DOHH2 (cell line): ENCODE data around the gene EBLN1.

ENCODE experiments used
- H3F3A ChIP-seq: fragments of 200-600 bp; sonication (generic), shearing (Covaris generic); 2 replicates; pipeline ENCODE4 v1.6.0; 2016; ENCODE audit warnings: antibody characterized with exemption, mild to moderate bottlenecking; ENCODE audit not compliant: control insufficient read depth, insufficient read depth
- H3K27ac ChIP-seq: fragments of 200-600 bp; sonication (generic); 2 replicates; pipeline ENCODE4 v1.5.1; 2014; ENCODE audit warnings: low read depth, mild to moderate bottlenecking, low read length, moderate library complexity
- H3K27me3 ChIP-seq: fragments of 200-600 bp; sonication (generic); 2 replicates; pipeline ENCODE4 v1.6.1; 2014; ENCODE audit warnings: mild to moderate bottlenecking, low read length, mixed read lengths; ENCODE audit not compliant: control insufficient read depth
- H3K36me3 ChIP-seq: fragments of 200-600 bp; sonication (generic); 2 replicates; pipeline ENCODE4 v1.6.1; 2014; ENCODE audit warnings: mild to moderate bottlenecking, low read length, moderate library complexity, mixed read lengths; ENCODE audit not compliant: control insufficient read depth
- H3K4me1 ChIP-seq: fragments of 200-600 bp; sonication (generic); 2 replicates; pipeline ENCODE4 v1.6.1; 2014; ENCODE audit warnings: mild to moderate bottlenecking, low read length, mixed read lengths; ENCODE audit not compliant: control insufficient read depth
- H3K4me2 ChIP-seq: fragments of 200-600 bp; sonication (generic); 2 replicates; pipeline ENCODE4 v1.6.0; 2014; ENCODE audit warnings: mild to moderate bottlenecking, low read length, moderate library complexity
- H3K4me3 ChIP-seq: fragments of 200-600 bp; sonication (generic); 2 replicates; pipeline ENCODE4 v1.5.1; 2014; ENCODE audit warnings: mild to moderate bottlenecking, low read length, mixed read lengths
- H3K79me2 ChIP-seq: fragments of 200-600 bp; sonication (generic); 2 replicates; pipeline ENCODE4 v1.6.1; 2014; ENCODE audit warnings: mild to moderate bottlenecking, low read length, mixed read lengths; ENCODE audit not compliant: control insufficient read depth
- H3K9me2 ChIP-seq: fragments of 200-600 bp; sonication (generic); replicated peaks from 2 replicates; pipeline ENCODE4 v1.6.1; 2014; ENCODE audit warnings: mild to moderate bottlenecking, low read length, mixed read lengths; ENCODE audit not compliant: control insufficient read depth
- H3K9me3 ChIP-seq: fragments of 200-600 bp; sonication (generic); 2 replicates; pipeline ENCODE4 v1.6.1; 2014; ENCODE audit warnings: antibody characterized with exemption, low read length, mixed read lengths; ENCODE audit not compliant: control insufficient read depth, insufficient read depth
- H4K20me1 ChIP-seq: fragments of 200-600 bp; sonication (generic); 2 replicates; pipeline ENCODE4 v1.6.0; 2014; ENCODE audit warnings: low read depth, mild to moderate bottlenecking, antibody characterized with exemption, low read length, moderate library complexity; ENCODE audit not compliant: control insufficient read depth, insufficient read depth
- CTCF ChIP-seq: fragments of 200-600 bp; sonication (generic); IDR thresholded peaks from one replicate; pipeline ENCODE4 v1.5.1; 2014; ENCODE audit warnings: antibody characterized with exemption, mild to moderate bottlenecking, low read depth, low read length; ENCODE audit not compliant: poor library complexity, severe bottlenecking
- EZH2phosphoT487 ChIP-seq: fragments of 200-600 bp; sonication (generic); IDR thresholded peaks from 2 replicates; pipeline ENCODE4 v1.6.1; 2017; ENCODE audit warnings: borderline replicate concordance, mild to moderate bottlenecking, antibody characterized with exemption, low read length, moderate library complexity, mixed read lengths

Gene EBLN1

GRCh38 chr10:22231260-22231659, 13.4 kb upstream of the EBLN1 start:
- H3K27me3 ChIP-seq: peaks cover 18% of the 10 kb centered on the region
- H3K36me3 ChIP-seq: no peaks in the 10 kb centered on the region

GRCh38 chr10:22230158-22230833, 12.5 kb upstream of the EBLN1 start:
- Histone ChIP-seq H3K79me2 (no peaks in the 10 kb centered on the region), H3K27ac (no peak overlapping the region), H3K4me3 (peak overlapping the region; percentile 72), H3K27me3 (peaks cover 18% of the 10 kb centered on the region), H3K9me3 (no peaks in the 10 kb centered on the region), H3F3A (peaks cover 3% of the 10 kb centered on the region; the same call in 1 of the 2 replicates), H3K4me2 (peak overlapping the region; percentile 63), H3K36me3 (no peaks in the 10 kb centered on the region), H3K4me1 (peaks cover 14% of the 10 kb centered on the region), H3K9me2 (no peaks in the 10 kb centered on the region), H4K20me1 (no peaks in the 10 kb centered on the region)
- TF ChIP-seq EZH2phosphoT487: no peak
- TF ChIP-seq CTCF: no peak

More at GRCh38 chr10:22231260-22231659, 13.4 kb upstream of the EBLN1 start:
- H3K4me3 ChIP-seq: peak overlapping the region; percentile 72
- H3K9me2 ChIP-seq: no peaks in the 10 kb centered on the region
- H3K9me3 ChIP-seq: no peaks in the 10 kb centered on the region
- TF ChIP-seq EZH2phosphoT487 (no peak), CTCF (no peak)
- peak overlapping the region; percentile 63 for H3K4me2 ChIP-seq
- H4K20me1 ChIP-seq: no peaks in the 10 kb centered on the region
- H3K79me2 ChIP-seq: no peaks in the 10 kb centered on the region
- H3K27ac ChIP-seq: no peak overlapping the region
- H3F3A ChIP-seq: peaks cover 3% of the 10 kb centered on the region; the same call in 1 of the 2 replicates
- H3K4me1 ChIP-seq: peaks cover 14% of the 10 kb centered on the region

GRCh38 chr10:22229802-22230157, 12.0 kb upstream of the EBLN1 start:
- Histone ChIP-seq H3K9me2 (no peaks in the 10 kb centered on the region), H3K27ac (no peak overlapping the region), H3K4me3 (peak overlapping the region; percentile 72), H3K9me3 (no peaks in the 10 kb centered on the region), H3K4me1 (peaks cover 14% of the 10 kb centered on the region), H3K79me2 (no peaks in the 10 kb centered on the region), H3K4me2 (peak overlapping the region; percentile 63), H4K20me1 (no peaks in the 10 kb centered on the region), H3K27me3 (peaks cover 20% of the 10 kb centered on the region), H3F3A (peaks cover 3% of the 10 kb centered on the region; the same call in 1 of the 2 replicates), H3K36me3 (no peaks in the 10 kb centered on the region)
- TF ChIP-seq CTCF (no peak), EZH2phosphoT487 (no peak)
